SK-N-MC (cell line): Measurements from ENCODE around the gene ARHGAP23.
"Not testable (repeated sequence)": the region's sequence is repeated elsewhere in the genome, so short reads cannot be mapped to it uniquely, and the experiment has no call there.

ENCODE experiments used
- DNase-seq: peaks from one replicate; pipeline ENCODE4 v3.0.0-alpha.2; 2011; ENCODE audit warnings: low read depth, low spot score
- H3K27ac ChIP-seq: fragments of 200-600 bp; sonication (generic); 2 replicates; pipeline ENCODE4 v1.5.1; 2016; ENCODE audit warnings: mixed run types
- H3K36me3 ChIP-seq: fragments of 200-600 bp; sonication (generic); 2 replicates; pipeline ENCODE4 v1.6.1; 2017; ENCODE audit warnings: antibody characterized with exemption, low read length, mixed read lengths; ENCODE audit not compliant: insufficient read depth
- H3K4me3 ChIP-seq: fragments of 200-600 bp; sonication (generic); 2 replicates; pipeline ENCODE4 v1.5.1; 2016
- H3K9ac ChIP-seq: fragments of 200-600 bp; sonication (generic); 2 replicates; pipeline ENCODE4 v1.8.0; 2017; ENCODE audit warnings: mixed run types, mixed read lengths; ENCODE audit not compliant: insufficient read length
- H3K9me3 ChIP-seq: fragments of 200-600 bp; sonication (generic); 2 replicates; pipeline ENCODE4 v1.6.1; 2017; ENCODE audit warnings: low read depth, mild to moderate bottlenecking, antibody characterized with exemption, low read length, moderate library complexity, mixed read lengths
- EZH2 ChIP-seq: fragments of 200-600 bp; sonication (generic); IDR thresholded peaks from one replicate; pipeline ENCODE4 v1.6.1; 2017; ENCODE audit warnings: antibody characterized with exemption
- FOXP2 ChIP-seq: optimal IDR thresholded peaks from 2 replicates; pipeline ENCODE3; 2011; ENCODE audit warnings: mild to moderate bottlenecking, moderate library complexity; ENCODE audit not compliant: insufficient read depth; ENCODE audit errors: extremely low read length, control extremely low read depth
- POLR2AphosphoS5 ChIP-seq: IDR thresholded peaks from 2 replicates; pipeline ENCODE4 v1.6.1; 2012; ENCODE audit warnings: mild to moderate bottlenecking, low read depth, low read length, borderline replicate concordance

Gene ARHGAP23

DNA sequence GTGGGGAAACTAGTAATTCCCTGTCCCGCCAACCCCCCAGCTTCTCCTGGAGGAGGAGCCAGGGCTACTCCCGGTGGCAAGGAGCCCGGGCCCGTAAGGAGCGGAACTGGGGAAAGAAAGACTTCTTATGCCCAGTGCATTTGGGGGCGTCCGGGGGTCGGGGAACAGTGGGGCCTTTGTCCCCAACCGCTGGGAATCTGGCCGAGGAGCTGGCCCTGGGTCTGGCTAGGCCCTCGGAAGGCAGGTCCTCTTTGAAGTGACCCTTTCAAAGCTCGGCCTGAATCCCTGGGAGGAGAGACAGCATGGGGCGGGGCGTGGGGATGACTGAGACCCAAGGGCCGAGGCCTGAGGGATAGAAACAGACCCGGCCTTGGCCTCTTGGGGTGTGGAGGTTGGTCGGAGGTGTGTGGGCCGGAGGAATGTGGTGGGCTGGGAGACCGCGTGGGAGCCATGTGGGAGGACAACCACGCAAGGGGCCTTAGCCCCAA lies 6.0 kb downstream of the ARHGAP23 start:
- TF ChIP-seq FOXP2 (no peak), POLR2AphosphoS5 (no peak), EZH2 (no peak)
- no peak overlapping the region for H3K27ac ChIP-seq
- no peak overlapping the region for H3K4me3 ChIP-seq
- H3K9me3 ChIP-seq, result no peaks in the 10 kb centered on the region
- H3K36me3 ChIP-seq, result no peaks in the 10 kb centered on the region
- H3K9ac ChIP-seq, result no peak overlapping the region
- DNase-seq, result no peak

DNA sequence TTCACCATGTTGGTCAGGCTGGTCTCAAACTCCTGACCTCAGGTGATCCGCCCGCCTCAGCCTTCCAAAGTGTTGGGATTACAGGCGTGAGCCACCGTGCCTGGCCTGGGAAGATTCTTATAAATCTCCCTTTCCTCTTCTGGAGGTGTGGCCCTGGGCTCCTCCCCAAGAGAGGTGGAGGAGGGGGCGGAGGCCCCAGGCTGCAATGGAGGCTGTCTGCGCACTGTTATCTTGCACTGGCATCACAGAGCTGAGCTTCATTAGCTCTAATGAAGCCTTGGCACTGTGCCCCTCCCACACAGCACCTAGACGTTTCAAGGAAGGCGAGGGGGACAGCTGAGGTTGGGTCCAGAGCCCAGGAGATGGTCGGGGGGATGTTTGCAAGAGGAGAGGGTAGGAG lies 7.5 kb downstream of the ARHGAP23 start:
- H3K9me3 ChIP-seq, result no peaks in the 10 kb centered on the region
- no peaks in the 10 kb centered on the region for H3K36me3 ChIP-seq
- DNase-seq, result no peak
- no peak overlapping the region for H3K9ac ChIP-seq
- TF ChIP-seq FOXP2, result no peak
- H3K27ac ChIP-seq, result no peak overlapping the region
- no peak overlapping the region for H3K4me3 ChIP-seq

- Histone ChIP-seq H3K27ac (no peak overlapping the region), H3K9me3 (no peaks in the 10 kb centered on the region), H3K9ac (peak overlapping the region; percentile 10), H3K4me3 (no peak overlapping the region), H3K36me3 (no peaks in the 10 kb centered on the region)
- TF ChIP-seq POLR2AphosphoS5, result no peak
- no peak for TF ChIP-seq FOXP2
- TF ChIP-seq EZH2, result no peak
- no peak for DNase-seq
These were observed 8.1 kb downstream of the ARHGAP23 start for GRCh38 chr17:38436386-38436785.

- H3K4me3 ChIP-seq, H3K27ac ChIP-seq, H3K36me3 ChIP-seq, DNase-seq, H3K9ac ChIP-seq, H3K9me3 ChIP-seq: not testable (repeated sequence)
These were observed 9.0 kb downstream of the ARHGAP23 start for GRCh38 chr17:38437313-38437712.

DNA sequence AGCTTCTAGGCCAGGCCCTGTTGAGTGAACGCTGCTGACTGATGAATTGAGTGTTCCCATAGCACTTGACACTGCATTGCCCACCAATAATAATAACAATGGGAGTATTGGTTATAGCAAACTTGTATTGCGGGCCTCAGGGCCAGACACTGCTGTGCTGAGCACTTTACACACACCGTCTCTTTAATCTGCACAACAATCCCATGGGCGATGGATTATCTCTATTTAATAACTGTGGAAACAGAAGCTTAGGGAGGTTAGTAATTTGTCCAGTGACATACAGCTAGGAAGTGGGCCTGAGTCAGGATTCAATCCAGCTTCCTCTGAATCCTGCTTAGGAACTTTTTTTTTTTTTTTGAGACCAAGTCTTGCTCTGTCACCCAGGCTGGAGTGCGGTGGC lies 11.2 kb downstream of the ARHGAP23 start:
- Histone ChIP-seq H3K4me3 (no peak overlapping the region), H3K9ac (no peak overlapping the region), H3K9me3 (no peaks in the 10 kb centered on the region), H3K36me3 (no peaks in the 10 kb centered on the region), H3K27ac (no peak overlapping the region)
- no peak for TF ChIP-seq FOXP2
- no peak for TF ChIP-seq POLR2AphosphoS5
- no peak for TF ChIP-seq EZH2
- DNase-seq, result no peak

GRCh38 chr17:38440614-38441397 lies 12.5 kb downstream of the ARHGAP23 start:
- Histone ChIP-seq H3K9ac (no peak overlapping the region), H3K27ac (no peak overlapping the region), H3K4me3 (no peak overlapping the region), H3K36me3 (no peaks in the 10 kb centered on the region), H3K9me3 (no peaks in the 10 kb centered on the region)
- TF ChIP-seq POLR2AphosphoS5 (no peak), FOXP2 (no peak), EZH2 (no peak)
- DNase-seq, result no peak

DNA sequence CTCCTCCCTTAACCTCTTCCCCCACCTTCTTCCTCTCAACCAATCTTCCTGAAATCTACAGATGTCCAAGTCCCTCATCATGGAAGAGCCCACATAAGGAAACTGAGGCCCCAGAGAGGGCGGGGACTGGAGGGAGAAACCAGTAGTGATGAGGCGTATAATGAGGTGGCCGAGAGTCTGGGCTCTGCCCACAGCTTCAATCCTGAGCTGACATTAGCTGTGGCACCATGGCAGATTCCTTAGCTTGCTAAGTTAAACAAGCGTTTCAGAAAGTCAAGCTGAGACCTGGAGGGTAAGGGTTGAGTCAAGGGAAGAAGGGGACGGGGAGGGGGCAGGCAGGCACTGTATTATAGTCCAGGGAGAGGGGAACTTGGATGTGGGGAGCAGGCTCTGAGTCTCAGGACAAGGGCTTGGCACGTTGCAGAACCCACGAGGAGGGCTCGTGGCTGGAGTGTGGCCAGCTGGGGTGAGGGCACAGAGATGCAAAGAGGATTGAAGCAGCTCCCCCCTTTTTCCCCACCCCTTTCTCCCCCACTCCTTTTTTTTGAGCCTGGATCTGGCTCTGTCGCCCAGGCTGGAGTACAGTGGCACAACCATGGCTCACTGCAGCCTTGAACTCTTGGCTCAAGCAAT lies 13.3 kb downstream of the ARHGAP23 start:
- Histone ChIP-seq H3K9me3 (no peaks in the 10 kb centered on the region), H3K36me3 (no peaks in the 10 kb centered on the region), H3K4me3 (no peak overlapping the region), H3K27ac (no peak overlapping the region), H3K9ac (no peak overlapping the region)
- DNase-seq, result no peak
- TF ChIP-seq FOXP2, result no peak
- TF ChIP-seq EZH2, result no peak
- TF ChIP-seq POLR2AphosphoS5, result no peak

DNA sequence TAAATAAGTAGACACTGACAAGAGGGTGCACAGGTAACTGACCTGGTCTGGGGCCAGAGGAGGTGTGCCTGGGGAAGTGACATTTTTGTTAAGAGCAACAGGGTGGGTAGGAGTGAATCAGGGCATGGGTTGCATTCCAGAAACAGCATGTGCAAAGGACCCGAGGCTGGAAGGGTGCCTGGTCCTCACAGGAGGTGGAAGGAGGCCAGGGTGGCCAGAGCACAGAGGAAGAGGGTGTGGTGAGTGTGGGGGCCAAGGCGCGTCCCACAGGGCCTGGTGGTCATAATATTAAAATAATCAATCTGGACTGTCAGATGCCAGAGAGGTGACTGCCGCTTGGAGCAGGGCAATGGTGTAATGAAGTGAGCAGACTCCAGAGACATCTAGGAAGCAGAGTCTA lies 14.3 kb downstream of the ARHGAP23 start:
- no peak overlapping the region for H3K27ac ChIP-seq
- no peak for DNase-seq
- TF ChIP-seq EZH2, result no peak
- no peak for TF ChIP-seq POLR2AphosphoS5
- no peak for TF ChIP-seq FOXP2
- H3K4me3 ChIP-seq, result no peak overlapping the region
- no peaks in the 10 kb centered on the region for H3K36me3 ChIP-seq
- H3K9me3 ChIP-seq, result no peaks in the 10 kb centered on the region
- H3K9ac ChIP-seq, result no peak overlapping the region
